Common myeloid progenitor, CD34-positive (primary cell): ENCODE results near the gene ZCCHC7.
A peak's percentile ranks its signal among the peaks of the same experiment; 100 is the strongest.
"Not testable (repeated sequence)": the region's sequence is repeated elsewhere in the genome, so short reads cannot be mapped to it uniquely, and the experiment has no call there.

Experiments used
- CTCF ChIA-PET: fragments of 350-600 bp; sonication (Branson Sonifier 250); formaldehyde crosslinking; loops from one replicate; lab custom pipeline; 2021; ENCODE audit warnings: antibody characterized with exemption; lab: Charles Lee
- POLR2A ChIA-PET: fragments of 350-600 bp; sonication (Branson Sonifier 250); formaldehyde crosslinking; loops from one replicate; lab custom pipeline; 2021; ENCODE audit warnings: antibody characterized with exemption; lab: Charles Lee
- DNase-seq, 3 donors: peaks; one replicate each; pipeline versions ENCODE4 v3.0.0 to v3.0.0-alpha.2; 2013
- H3K27ac ChIP-seq, 2 experiments: 1 replicate in 1 of 2; 2 replicates in 1 of 2; pipeline ENCODE4 v1.7.0; 2013; ENCODE audit warnings: inconsistent platforms in 2 of 2, low read length in 2 of 2, mild to moderate bottlenecking in 2 of 2, low read depth in 1 of 2, moderate library complexity in 1 of 2; ENCODE audit not compliant: severe bottlenecking in 2 of 2, insufficient read depth in 1 of 2, poor library complexity in 1 of 2
- H3K27me3 ChIP-seq, 5 experiments: replicated peaks in 2 of 5; 1 replicate in 3 of 5; 2 replicates in 2 of 5; pipeline versions ENCODE4 v1.6.1 to v1.7.0; 2013; ENCODE audit warnings: low read length in 4 of 5, mild to moderate bottlenecking in 2 of 5, moderate library complexity in 2 of 5, inconsistent platforms in 1 of 5; ENCODE audit not compliant: insufficient read depth in 5 of 5, control insufficient read depth in 4 of 5
- H3K36me3 ChIP-seq, 4 experiments: 1 replicate in 2 of 4; 2 replicates in 2 of 4; pipeline versions ENCODE4 v1.6.1 to v1.7.0; 2013; ENCODE audit warnings: low read length in 3 of 4, control low read depth in 1 of 4, mild to moderate bottlenecking in 1 of 4; ENCODE audit not compliant: control insufficient read depth in 4 of 4, insufficient read depth in 4 of 4
- H3K4me1 ChIP-seq, 4 experiments: 1 replicate in 3 of 4; 2 replicates in 1 of 4; pipeline versions ENCODE4 v1.6.1 to v1.7.1; 2013; ENCODE audit warnings: low read length in 3 of 4, mild to moderate bottlenecking in 3 of 4, control low read depth in 1 of 4, inconsistent platforms in 1 of 4, moderate library complexity in 1 of 4; ENCODE audit not compliant: control insufficient read depth in 4 of 4, insufficient read depth in 4 of 4; ENCODE audit errors: control extremely low read depth in 1 of 4
- H3K4me3 ChIP-seq, 7 experiments: 1 replicate in 4 of 7; 2 replicates in 3 of 7; pipeline versions ENCODE4 v1.5.1 to v1.7.0; 2013; ENCODE audit warnings: mild to moderate bottlenecking in 7 of 7, low read length in 6 of 7, moderate library complexity in 6 of 7, inconsistent platforms in 2 of 7, low read depth in 2 of 7, control low read depth in 1 of 7; ENCODE audit not compliant: insufficient read depth in 4 of 7, control insufficient read depth in 1 of 7; ENCODE audit errors: extremely low read depth in 1 of 7
- H3K9me3 ChIP-seq, 5 experiments: 1 replicate in 4 of 5; 2 replicates in 1 of 5; pipeline versions ENCODE4 v1.6.1 to v1.7.1; 2013; ENCODE audit warnings: low read length in 4 of 5, mild to moderate bottlenecking in 2 of 5, inconsistent platforms in 1 of 5, low read depth in 1 of 5, moderate library complexity in 1 of 5; ENCODE audit not compliant: control insufficient read depth in 4 of 5, insufficient read depth in 2 of 5; ENCODE audit errors: control extremely low read depth in 1 of 5
- WGBS: methylation state at CpG from one replicate; pipeline ENCODE4 v1.1.5; 2013; ENCODE audit not compliant: insufficient coverage; 5-methylcytosine and 5-hydroxymethylcytosine counted together

Gene ZCCHC7

DNA sequence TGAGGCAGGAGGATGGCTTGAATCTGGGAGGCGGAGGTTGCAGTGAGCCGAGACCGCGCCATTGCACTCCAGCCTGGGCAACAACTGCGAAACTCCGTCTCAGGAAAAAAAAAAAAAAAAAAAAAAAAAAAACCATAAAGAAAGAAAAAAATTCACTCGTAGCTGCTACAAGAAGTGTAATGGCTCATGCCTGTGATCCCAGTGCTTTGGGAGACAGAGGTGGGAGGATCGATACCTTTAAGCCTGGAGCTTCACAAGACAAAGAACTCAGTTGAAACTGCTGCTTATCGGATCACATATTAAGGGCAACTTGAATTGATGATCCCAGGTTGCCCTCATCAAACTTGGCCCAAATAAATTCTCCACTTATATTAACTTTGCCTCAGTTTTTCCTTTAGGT, 1.0 kb upstream of the ZCCHC7 start:
- POLR2A ChIA-PET, result no interaction called here
- 100% methylated on average over 4 of the region's 9 CpGs for WGBS
- no peaks in the 10 kb centered on the region for H3K36me3 ChIP-seq

GRCh38 chr9:37120843-37121335, 515 bp downstream of the ZCCHC7 start:
- POLR2A ChIA-PET, result interaction anchor here (0.8 to 1.2 kb wide), 3 partner anchors 11 to 39 kb away, joined by 3 to 5 read pairs (median 4); no protein-coding TSS in a partner anchor
- not testable (repeated sequence) for H3K9me3 ChIP-seq, DNase-seq, H3K27me3 ChIP-seq, H3K36me3 ChIP-seq
- CTCF ChIA-PET, result interaction anchor here (0.6 to 1.6 kb wide), 3 partner anchors 10 to 92 kb away, joined by 3 to 4 read pairs (median 3); no protein-coding TSS in a partner anchor
- Histone ChIP-seq H3K4me1 (peaks cover 2 to 13% (median 7%) of the 10 kb centered on the region in 4 experiments), H3K4me3 (peak overlapping the region; percentile 71 to 91 (median 85)), H3K27ac (peak overlapping the region; percentile 81 to 92)
- 0% methylated on average over 21 of the region's 23 CpGs for WGBS

More for the DNA sequence above, 1.0 kb upstream of the ZCCHC7 start:
- Histone ChIP-seq H3K27me3 (no peaks in the 10 kb centered on the region), H3K9me3 (peaks cover 0 to 3% (median 0%) of the 10 kb centered on the region in 5 experiments), H3K27ac (peak overlapping the region in 1 of 2 experiments; percentile 92), H3K4me3 (no peak overlapping the region), H3K4me1 (peaks cover 2 to 13% (median 7%) of the 10 kb centered on the region in 4 experiments)
- CTCF ChIA-PET, result interaction anchor here (1.7 kb wide), 1 partner anchor 15 kb away, joined by 4 read pairs; no protein-coding TSS in a partner anchor
- no peak for DNase-seq

DNA sequence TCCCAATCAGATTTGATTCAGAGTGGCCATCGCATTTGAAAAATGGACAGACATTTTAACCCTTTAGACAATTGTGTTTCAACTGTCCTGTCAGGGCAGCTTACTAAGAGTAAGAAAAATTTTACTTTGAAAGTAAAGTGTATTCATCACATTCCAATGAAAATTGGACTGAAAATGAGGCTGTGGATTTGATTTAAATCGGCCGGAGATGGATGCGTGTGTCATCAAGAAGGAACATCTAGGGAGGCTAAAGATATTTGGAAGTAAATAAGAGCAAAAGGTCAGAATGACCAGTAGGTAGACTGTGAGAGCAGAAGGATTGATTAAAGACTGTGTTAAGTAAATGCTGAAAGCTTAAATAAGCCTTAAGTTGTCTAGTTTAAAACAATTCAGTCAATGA, 1.5 kb downstream of the ZCCHC7 start:
- POLR2A ChIA-PET, result interaction anchor here (0.8 kb wide), 1 partner anchor 36 kb away, joined by 5 read pairs; no protein-coding TSS in a partner anchor
- DNase-seq, result no peak
- 100% methylated on average over 2 of the region's 4 CpGs for WGBS

GRCh38 chr9:37126214-37126788, 5.9 kb downstream of the ZCCHC7 start:
- ChIA-PET CTCF (no interaction called here), POLR2A (no interaction called here)
- Histone ChIP-seq H3K27ac (no peak overlapping the region), H3K9me3 (no peaks in the 10 kb centered on the region), H3K4me3 (no peak overlapping the region), H3K36me3 (peaks cover 13 to 29% (median 15%) of the 10 kb centered on the region in 4 experiments), H3K4me1 (peaks cover 0 to 8% (median 4%) of the 10 kb centered on the region in 4 experiments), H3K27me3 (no peaks in the 10 kb centered on the region)
- no peak for DNase-seq
- WGBS, result 95% methylated on average over 4 of the region's 6 CpGs

More for the DNA sequence above, 1.5 kb downstream of the ZCCHC7 start:
- peak overlapping the region in 3 of 7 experiments; percentile 78 to 91 (median 88) for H3K4me3 ChIP-seq
- H3K36me3 ChIP-seq, result peaks cover 3 to 6% (median 6%) of the 10 kb centered on the region in 4 experiments
- H3K4me1 ChIP-seq, result peaks cover 2 to 13% (median 7%) of the 10 kb centered on the region in 4 experiments
- peaks cover 0 to 3% (median 0%) of the 10 kb centered on the region in 5 experiments for H3K9me3 ChIP-seq
- peak overlapping the region in 1 of 2 experiments; percentile 92 for H3K27ac ChIP-seq
- no peaks in the 10 kb centered on the region for H3K27me3 ChIP-seq
- CTCF ChIA-PET, result interaction anchor here (0.9 to 1.0 kb wide), 2 partner anchors 25 to 91 kb away, joined by 3 read pairs; no protein-coding TSS in a partner anchor

DNA sequence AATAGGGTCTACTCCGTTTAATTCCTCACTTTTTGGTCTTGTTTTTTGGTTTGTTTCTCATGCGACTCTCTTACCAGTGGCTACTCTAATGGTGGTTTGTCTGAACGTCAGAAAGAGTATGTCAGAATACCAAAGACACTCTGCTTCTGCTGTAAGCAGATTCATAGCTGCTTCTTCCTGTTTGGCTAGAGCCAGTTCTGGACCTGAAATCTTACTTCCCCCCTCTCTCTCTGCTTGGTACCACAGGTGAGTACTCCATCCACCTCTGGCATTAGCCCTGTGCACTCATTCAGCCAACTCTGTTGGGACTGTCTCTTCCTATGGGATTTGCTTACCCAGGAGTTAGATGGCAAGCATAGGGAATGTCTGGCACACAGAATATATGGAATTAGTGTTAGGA, 6.6 kb downstream of the ZCCHC7 start:
- CTCF ChIA-PET, result no interaction called here
- H3K4me3 ChIP-seq, result no peak overlapping the region
- no peak for DNase-seq
- no peaks in the 10 kb centered on the region for H3K27me3 ChIP-seq
- H3K9me3 ChIP-seq, result no peaks in the 10 kb centered on the region
- H3K4me1 ChIP-seq, result peaks cover 0 to under 1% (median 0%) of the 10 kb centered on the region in 4 experiments
- no peak overlapping the region for H3K27ac ChIP-seq
- peaks cover 13 to 29% (median 15%) of the 10 kb centered on the region in 4 experiments for H3K36me3 ChIP-seq
- WGBS, result 88% methylated on average over 2 of the region's 3 CpGs
- POLR2A ChIA-PET, result no interaction called here

DNA sequence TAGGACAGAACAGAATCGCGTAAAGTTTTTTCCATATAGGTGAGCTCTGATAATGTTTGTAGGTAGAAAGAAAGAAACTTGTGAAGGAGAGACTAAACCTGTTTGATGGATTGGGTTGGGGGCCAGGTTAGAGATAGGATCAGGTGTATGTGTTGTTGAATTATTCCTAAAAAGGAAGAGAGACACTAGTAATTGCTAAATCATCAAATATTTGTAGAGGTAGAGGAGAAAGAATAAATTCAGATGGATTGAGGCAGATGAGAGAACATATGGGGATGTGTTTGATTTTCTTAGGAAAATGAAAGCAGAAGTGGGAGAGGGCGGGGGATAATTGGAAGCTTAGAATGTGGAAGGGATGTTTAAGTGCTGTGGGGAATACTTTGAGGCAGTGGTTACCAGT, 7.7 kb downstream of the ZCCHC7 start:
- no peak for DNase-seq
- Histone ChIP-seq H3K36me3 (peaks cover 13 to 29% (median 18%) of the 10 kb centered on the region in 4 experiments), H3K4me3 (no peak overlapping the region), H3K27me3 (no peaks in the 10 kb centered on the region), H3K4me1 (no peaks in the 10 kb centered on the region), H3K9me3 (no peaks in the 10 kb centered on the region), H3K27ac (no peak overlapping the region)
- 100% methylated on average over 3 of the region's 3 CpGs for WGBS
- ChIA-PET POLR2A (no interaction called here), CTCF (no interaction called here)

GRCh38 chr9:37134166-37134565, 13.8 kb downstream of the ZCCHC7 start:
- no peak for DNase-seq
- ChIA-PET POLR2A (no interaction called here), CTCF (interaction anchor here (1.8 kb wide), 1 partner anchor 10 kb away, joined by 5 read pairs; no protein-coding TSS in a partner anchor)
- no CpG with 5 or more reads among the region's 1 CpG for WGBS
- no peaks in the 10 kb centered on the region for H3K27me3 ChIP-seq
- no peaks in the 10 kb centered on the region for H3K9me3 ChIP-seq
- H3K36me3 ChIP-seq, result peaks cover 0 to 11% (median 5%) of the 10 kb centered on the region in 4 experiments
- H3K4me1 ChIP-seq, result no peaks in the 10 kb centered on the region
- no peak overlapping the region for H3K4me3 ChIP-seq
- no peak overlapping the region for H3K27ac ChIP-seq
